ENCODE results near the gene SLC49A3. TPM values are rescaled to one million over a fixed set of nuclear protein-coding genes. Genes with fewer than 3 reads are reported as not detected.
A peak's percentile ranks its signal among the peaks of the same experiment; 100 is the strongest.
"Not testable (repeated sequence)": the region's sequence is repeated elsewhere in the genome, so short reads cannot be mapped to it uniquely, and the experiment has no call there.

The SLC49A3 gene
- total RNA-seq = 2.7 TPM

GRCh38 chr4:688854-689681, at the start of gene SLC49A3:
TSS of gene SLC49A3 (minus strand) at chr4:689151. CDS start at chr4:689127, 24 bp downstream.
- no peak for ATAC-seq

- ATAC-seq = not testable (repeated sequence)
Observed at GRCh38 chr4:736561-736960, 47.6 kb upstream of the SLC49A3 start.

GRCh38 chr4:735583-735982, 46.6 kb upstream of the SLC49A3 start:
- no peak for ATAC-seq

GRCh38 chr4:734951-735350, 46.0 kb upstream of the SLC49A3 start:
- ATAC-seq = no peak

GRCh38 chr4:734075-734474, 45.1 kb upstream of the SLC49A3 start:
- ATAC-seq = no peak

- ATAC-seq = no peak
Observed at GRCh38 chr4:733631-733980, 44.7 kb upstream of the SLC49A3 start.

GRCh38 chr4:732911-733630, 44.1 kb upstream of the SLC49A3 start:
- peak; percentile 40 for ATAC-seq

- no peak for ATAC-seq
Observed at GRCh38 chr4:732486-732885, 43.5 kb upstream of the SLC49A3 start.

- ATAC-seq = not testable (repeated sequence)
Observed at GRCh38 chr4:731954-732353, 43.0 kb upstream of the SLC49A3 start.

- ATAC-seq = peak; percentile 15
Observed at GRCh38 chr4:730946-731904, 42.3 kb upstream of the SLC49A3 start.

GRCh38 chr4:730511-730910, 41.6 kb upstream of the SLC49A3 start:
- ATAC-seq = no peak

GRCh38 chr4:729336-730315, 40.7 kb upstream of the SLC49A3 start:
- peak; percentile 16 for ATAC-seq

- no peak for ATAC-seq
Observed at GRCh38 chr4:727576-727975, 38.6 kb upstream of the SLC49A3 start.

GRCh38 chr4:726838-727237, 37.9 kb upstream of the SLC49A3 start:
- no peak for ATAC-seq

GRCh38 chr4:726235-726787, 37.4 kb upstream of the SLC49A3 start:
- no peak for ATAC-seq

GRCh38 chr4:725391-726234, 36.7 kb upstream of the SLC49A3 start:
- ATAC-seq = no peak

- ATAC-seq = no peak
Observed at GRCh38 chr4:723751-724530, 35.0 kb upstream of the SLC49A3 start.

GRCh38 chr4:722851-723360, 34.0 kb upstream of the SLC49A3 start:
- no peak for ATAC-seq

GRCh38 chr4:722169-722725, 33.3 kb upstream of the SLC49A3 start:
- no peak for ATAC-seq
